Iris pigment epithelial cell (primary cell): ENCODE results near the gene RHBDL3.
"Not testable (repeated sequence)": the region's sequence is repeated elsewhere in the genome, so short reads cannot be mapped to it uniquely, and the experiment has no call there.

Experiments used
- DNase-seq: peaks from one replicate; pipeline ENCODE4 v3.0.0-alpha.2; 2011; ENCODE audit warnings: low read depth

Gene RHBDL3, protein sequence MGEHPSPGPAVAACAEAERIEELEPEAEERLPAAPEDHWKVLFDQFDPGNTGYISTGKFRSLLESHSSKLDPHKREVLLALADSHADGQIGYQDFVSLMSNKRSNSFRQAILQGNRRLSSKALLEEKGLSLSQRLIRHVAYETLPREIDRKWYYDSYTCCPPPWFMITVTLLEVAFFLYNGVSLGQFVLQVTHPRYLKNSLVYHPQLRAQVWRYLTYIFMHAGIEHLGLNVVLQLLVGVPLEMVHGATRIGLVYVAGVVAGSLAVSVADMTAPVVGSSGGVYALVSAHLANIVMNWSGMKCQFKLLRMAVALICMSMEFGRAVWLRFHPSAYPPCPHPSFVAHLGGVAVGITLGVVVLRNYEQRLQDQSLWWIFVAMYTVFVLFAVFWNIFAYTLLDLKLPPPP

DNA sequence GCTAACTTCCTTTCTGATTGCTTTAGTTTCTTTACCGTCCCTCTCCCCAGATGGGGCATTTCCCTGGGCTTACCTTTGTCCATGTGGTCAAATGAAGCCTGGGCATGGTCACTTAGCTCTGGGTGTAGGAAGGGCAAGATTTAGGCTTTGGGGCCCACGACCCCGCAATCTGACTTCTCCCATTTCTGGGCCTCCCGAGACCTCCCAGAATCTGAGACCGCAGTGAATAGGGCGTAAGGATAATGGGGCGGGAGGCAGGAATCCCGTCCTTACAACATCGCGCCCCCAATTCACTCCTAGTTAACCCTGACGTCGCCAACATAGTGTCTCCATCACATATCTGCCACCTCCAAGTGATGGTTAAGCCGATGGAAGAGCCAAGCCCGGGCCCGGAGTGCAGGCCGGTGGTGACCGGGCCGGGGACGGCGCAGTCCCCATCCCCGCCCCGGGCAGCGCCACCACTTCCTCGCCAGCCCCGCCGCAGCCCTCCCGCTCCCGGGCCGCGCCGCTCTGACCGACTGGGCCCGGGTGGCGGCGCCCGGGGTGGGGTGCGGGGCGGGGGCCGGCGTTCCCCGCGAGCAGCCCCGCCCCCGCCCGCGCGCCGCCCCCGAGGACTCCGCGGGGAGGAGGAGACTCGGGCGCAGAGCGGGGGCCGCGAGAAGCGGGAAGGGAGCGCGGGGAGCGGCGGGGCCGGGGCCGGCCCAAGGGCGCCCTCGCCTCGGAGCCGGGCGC lies at the start of gene RHBDL3:
Gene RHBDL3 (plus strand): TSS at position 641 of the 732 bp plus-strand sequence. CDS start 358 bp downstream, outside the sequence.
- DNase-seq = no peak

DNA sequence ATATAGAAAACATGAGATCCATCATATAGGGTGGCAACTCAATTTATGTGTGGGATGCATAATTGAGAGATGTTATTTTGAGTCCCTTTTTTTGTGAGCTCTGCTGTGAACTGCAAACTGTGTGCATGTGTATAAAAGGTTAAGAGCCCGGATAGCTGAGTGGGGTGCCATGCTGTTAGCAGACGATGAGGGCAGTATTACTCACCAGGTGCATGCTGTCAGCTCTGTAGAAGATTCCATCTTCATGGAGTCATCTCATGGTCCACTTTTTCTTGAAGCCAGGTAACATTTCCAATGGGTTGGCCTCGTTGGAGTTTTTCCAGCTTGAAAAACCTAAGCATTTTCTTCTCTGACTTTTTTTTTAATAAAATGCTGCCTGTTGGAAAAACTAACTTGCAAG lies 43.0 kb upstream of the RHBDL3 start:
- no peak for DNase-seq

DNA sequence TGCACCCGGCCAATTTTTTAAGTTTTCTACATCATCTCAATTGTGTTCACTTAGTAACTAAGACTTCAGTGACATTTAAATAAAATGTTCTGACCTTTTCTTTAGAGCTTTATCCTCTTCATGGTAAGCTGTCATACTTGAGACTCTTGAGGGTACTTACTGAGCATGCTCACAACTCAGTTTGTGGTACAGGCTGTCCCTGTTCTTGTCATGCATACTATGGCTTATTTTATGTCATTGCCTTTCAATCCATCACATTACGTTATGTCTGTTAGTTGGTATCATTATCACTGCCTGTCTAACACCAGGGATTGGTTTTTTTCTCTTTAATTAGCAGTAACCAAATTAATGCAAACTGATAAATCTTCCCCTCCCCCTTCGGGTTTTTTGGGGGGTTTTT lies 41.9 kb upstream of the RHBDL3 start:
- DNase-seq = no peak

DNA sequence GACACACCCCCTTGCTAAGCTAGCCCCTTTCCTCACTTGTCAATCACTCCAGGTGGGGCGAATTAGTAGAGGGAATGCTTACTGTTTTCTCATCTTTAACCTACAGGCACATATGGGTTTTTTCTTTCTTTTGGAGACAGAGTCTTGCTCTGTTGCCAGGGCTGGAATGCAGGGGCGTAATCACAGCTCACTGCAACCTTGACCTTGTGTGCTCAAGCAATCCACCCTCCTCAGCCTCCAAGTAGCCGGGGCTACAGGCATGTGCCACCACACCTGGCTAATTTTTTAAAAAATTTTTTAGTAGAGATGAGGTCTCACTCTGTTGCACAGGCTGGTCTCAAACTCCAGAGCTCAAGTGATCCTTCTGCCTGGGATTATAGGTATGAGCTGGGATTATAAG lies 38.7 kb upstream of the RHBDL3 start:
- no peak for DNase-seq

DNA sequence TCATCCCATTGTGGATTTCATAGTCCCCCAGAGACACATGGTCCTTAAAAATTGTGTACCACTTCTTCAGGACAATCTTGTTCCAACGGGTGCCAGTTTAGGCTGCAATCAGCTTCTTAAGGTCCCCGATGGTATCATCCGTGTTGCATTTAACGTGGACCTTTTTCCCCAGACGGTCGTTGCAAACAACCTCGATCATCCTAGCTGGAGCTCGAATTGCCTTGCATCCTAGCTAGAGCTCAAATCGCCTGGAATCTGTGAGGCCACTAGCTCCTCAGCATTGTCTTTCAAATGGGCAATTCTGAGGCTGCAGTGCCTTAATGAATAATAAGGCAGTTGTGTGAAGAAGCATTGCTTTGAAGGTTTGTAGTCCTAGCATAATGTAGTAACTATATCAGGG lies 37.7 kb upstream of the RHBDL3 start:
- no peak for DNase-seq

DNA sequence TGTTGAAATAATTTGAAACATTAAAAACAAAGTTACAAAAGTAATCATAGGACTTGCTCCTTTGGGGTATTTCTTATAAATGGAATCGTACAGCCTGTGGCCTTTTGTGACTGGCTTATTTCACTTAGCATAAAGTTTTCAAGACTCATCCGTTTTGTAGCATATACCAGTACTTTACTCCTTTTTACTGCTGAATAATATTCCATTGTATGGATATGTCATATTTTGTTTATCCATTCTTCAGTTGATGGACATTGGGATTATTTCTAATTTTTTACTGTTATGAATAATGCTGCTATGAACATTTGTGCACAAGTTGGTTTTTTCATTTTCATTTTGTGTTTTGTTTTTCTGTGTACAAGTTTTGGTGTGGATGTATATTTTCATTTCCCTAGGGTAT lies 30.0 kb upstream of the RHBDL3 start:
- DNase-seq = no peak

DNA sequence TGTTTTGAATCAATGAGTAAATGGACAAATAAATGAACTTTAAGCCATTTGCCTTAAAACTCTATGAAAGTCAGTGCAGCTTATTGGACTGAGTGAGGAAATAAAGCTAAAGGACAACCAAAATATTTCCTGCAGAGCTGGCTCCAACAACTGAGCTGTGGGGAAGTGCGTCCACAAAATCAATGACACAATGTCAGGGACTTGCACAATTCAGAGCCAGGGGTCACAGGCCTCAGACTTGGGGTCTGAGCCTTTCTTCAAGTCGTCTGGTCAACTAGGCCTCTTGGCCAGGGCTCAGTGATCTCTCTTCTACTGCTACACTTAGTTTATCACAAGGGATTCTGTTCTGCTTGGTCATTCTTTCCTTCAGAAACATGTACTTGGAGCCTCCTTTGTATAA lies 26.2 kb upstream of the RHBDL3 start:
- DNase-seq = no peak

DNA sequence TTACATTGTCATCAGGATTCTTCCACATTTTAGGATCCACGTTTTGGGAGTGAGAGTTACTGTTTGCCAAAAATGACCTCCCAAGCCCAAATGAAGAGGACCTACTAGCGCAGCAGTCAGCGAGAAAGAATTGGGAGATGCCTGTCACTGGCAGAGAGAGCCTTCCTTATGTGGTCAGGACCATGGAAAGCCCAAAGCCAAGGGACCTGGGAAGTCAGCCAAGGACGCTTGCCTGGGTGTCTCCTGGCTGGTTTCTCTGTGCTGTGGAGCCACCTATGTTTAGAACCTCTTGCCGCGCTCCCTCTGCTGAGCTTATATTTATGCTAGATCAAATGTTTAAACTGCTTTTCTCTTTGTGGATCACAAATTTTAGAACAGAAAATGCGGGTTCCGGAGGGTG lies 24.9 kb upstream of the RHBDL3 start:
- no peak for DNase-seq

DNA sequence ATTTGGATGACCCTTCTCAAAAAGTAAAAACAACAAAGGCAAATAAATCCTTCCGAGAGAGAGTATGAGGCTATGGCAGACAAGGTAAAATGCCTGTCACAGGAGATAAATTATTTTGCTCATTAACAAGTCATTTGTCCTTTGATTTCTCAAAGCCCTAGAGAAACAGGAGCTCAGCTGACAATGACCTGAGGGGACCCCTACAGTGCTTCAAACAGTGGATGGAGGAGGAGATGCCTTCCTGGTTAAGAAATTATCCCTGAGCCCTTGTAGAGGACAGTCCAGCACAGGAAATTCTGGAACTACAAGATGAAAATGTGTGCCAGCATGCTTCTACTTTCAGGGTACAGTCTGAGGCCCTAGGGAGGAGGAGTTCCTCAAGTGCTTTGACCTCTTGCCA lies 24.0 kb upstream of the RHBDL3 start:
- no peak for DNase-seq

DNA sequence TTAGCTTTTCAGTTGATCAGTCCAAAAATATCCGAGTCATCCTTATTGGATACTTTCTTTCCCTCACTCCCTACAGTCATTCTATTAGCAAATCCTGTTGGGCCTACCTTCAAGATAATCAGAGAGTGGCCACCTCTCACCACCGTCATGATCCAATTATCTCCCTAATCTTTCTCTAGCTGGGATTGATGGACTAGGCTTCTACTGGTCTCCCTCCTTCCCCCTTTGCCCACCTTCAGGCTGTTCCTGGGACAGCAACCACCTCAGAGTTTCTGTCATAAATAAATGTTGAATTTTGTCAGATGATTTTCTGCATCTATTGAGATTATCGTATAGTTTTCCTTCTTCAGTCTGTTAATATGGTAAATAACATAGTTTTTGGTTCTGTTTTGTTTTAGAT lies 16.2 kb upstream of the RHBDL3 start:
- DNase-seq = no peak

DNA sequence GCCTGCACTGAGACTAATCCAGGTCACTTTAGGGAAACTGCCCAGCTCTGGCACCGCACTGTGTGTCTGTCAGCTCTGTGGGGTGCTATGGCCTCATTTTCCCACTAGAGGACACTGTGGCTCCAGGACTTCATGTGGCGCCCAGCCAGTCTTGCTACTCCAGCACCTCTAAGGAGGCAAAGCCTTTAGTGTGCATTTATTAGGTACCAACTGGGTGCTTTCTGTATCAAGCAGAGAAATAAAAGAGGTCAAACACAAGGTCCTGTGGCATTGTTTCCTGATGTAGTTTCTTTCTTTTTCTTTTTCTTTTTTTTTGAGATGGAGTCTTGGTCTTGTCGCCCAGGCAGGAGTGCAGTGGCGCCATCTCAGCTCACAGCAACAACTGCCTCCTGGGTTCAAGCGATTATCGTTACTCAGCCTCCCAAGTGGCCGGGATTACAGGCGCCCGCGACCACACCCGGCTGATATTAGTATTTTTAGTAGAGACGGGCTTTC lies 12.5 kb upstream of the RHBDL3 start:
- peak; percentile 67 for DNase-seq

DNA sequence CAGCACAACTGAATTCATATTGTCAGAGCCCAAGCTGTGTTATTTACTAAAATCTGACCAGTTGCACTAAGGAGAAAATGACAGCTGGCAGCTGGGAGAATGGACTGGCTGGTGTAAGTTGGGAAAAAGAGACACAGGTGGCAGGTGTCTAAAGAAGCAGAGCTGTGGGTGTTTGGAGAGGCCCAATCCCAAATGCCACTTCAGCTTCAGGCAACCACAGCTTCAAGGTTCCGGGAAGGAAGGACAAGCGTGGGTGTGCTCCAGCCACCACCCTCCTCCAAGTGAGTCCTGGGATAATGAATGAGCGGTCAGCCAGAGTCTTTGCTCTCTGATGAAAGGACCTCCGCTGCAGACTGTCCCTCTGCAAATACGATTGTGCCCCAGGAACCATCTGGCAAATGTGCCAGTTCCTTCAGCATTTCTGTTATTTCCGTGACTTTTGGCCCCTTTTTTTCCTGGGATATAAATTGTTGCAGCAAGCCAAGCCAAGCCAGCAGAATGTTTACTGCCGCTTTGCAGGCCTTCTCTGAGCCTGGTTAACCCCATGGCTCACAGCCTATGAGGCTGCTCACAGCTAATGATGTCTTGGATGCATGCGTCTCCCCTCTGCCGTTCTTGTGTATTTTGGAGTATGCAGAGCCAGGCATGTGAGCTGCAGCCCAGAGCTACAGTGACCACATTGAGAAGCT lies 9.5 kb upstream of the RHBDL3 start:
- no peak for DNase-seq

DNA sequence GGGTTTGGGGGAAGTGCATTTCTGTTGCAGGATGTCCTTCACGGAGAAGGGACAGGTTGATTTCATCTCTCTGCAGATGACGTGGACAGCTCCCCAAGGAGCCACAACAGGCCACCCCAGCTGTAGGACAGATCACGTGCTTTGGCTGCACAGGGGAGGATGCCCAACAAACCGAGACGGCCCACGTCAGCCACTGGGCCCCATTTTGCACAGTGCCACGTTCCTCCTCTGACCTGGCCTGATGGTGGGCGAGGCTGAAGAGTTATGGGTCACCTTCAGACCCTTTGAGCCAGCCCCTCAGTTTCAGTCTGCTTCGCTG lies 9.0 kb upstream of the RHBDL3 start:
- DNase-seq = no peak

DNA sequence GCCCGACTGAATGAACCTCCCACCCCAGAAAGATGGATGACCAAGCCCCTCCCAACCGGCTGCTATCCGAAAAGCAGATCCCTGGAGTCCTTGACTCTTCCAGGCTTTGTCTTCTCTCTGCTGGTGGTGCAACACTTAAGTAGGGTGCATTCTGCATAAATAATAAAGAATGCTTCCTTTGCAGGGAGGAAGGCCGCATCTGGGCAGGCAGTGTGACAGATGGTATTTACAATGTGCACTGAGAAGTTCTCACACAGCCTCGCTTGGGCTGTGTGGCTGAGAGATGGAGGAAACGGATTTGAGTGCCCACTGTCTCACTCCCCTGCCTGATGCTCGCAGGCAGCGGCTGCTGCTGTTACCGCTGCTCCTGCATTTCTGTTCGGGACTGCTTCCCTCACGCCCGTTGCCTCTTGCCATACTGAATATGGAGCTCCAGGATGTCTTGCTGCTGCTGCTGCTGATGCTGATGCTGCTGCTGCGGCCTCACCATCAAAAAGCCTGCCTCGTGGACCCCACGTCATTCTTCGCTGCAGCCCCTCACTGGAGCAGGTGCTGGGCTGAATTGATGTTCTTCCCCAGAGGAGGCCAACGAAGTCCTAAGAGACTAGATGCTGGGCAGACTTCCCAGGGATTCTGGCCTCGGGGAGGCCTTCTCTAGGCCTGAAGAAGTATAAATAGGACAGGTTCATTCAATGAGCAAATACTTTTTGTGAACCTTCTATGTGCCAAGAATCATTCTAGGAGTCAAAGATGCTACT lies 7.1 kb upstream of the RHBDL3 start:
- no peak for DNase-seq

DNA sequence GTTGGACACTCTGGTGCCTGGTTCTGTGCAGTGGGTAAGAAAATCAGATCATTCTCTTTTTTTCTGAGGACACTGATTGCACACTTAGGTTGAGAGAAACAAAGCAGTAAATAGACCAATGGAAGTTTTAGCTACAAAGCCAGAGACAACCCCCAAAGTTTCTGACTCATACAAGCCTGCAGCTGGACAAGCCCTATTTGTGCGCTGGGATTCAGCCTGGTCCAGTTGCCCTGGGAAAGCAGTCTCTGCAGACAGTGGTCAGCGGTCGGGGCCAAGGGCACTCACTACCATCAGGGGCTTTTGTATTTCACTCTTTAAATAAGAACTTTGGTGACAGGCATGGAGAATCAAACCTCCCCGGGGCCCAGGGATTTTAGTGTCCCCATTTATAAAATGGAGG lies 6.0 kb upstream of the RHBDL3 start:
- peak; percentile 86 for DNase-seq

DNA sequence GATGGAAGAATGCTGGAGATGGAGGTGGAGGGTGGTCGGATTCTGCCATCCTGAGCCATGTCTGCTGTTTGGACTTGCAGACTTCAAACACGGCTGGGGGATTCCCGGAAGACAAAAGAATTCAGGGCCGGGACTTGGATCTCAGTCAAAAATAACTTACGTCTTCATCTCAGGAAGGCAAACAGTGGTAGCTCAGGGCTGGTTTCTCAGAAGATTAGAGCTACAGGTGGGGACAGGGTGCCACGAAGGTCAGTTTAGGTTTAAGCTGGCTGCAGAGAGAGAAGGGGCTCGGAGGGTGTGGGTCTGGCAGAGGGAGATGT lies 4.3 kb upstream of the RHBDL3 start:
- DNase-seq = peak; percentile 38

DNA sequence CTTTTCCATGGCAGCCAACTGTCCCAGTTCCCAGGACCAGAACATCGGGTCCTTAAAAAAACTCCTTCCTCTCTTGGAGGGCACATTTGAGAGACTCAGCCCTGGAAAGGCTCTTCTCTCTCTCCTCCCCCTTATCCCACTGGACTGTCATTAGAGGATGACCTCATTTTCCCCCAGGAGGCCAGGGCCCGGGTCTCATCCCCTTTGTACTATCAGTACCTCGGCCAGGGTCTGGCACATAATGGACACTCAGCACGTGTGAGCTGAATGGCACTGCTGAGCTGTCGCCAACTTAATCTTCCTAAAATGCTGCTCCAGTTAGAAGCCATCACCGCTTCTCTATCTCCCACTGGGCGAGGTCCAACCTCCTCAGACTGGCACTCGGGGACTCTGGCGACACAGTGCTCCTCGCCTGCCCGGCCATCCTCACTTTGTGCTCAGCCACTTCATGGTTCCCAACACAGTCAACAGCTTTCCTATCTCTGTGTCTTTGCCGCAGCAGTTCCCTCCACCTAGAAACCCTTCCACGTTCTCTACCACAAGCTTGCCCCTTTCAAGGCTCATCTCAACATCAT lies 3.6 kb upstream of the RHBDL3 start:
- no peak for DNase-seq

DNA sequence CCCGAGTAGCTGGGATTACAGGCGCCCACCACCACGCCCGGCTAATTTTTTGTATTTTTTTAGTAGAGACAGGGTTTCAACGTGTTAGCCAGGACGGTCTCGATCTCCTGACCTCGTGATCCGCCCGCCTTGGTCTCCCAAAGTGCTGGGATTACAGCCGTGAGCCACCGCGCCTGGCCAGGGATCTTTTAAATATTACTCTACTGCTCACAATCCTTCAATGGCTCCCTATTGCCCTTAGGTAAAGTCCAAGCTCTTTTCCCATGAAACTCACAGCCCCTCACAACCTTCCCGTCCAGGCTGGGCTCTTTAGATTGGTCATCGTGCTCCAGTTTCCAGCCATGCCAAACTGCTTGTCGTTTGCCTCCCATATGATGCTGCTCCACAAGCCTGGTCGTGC lies 2.1 kb upstream of the RHBDL3 start:
- DNase-seq = not testable (repeated sequence)

DNA sequence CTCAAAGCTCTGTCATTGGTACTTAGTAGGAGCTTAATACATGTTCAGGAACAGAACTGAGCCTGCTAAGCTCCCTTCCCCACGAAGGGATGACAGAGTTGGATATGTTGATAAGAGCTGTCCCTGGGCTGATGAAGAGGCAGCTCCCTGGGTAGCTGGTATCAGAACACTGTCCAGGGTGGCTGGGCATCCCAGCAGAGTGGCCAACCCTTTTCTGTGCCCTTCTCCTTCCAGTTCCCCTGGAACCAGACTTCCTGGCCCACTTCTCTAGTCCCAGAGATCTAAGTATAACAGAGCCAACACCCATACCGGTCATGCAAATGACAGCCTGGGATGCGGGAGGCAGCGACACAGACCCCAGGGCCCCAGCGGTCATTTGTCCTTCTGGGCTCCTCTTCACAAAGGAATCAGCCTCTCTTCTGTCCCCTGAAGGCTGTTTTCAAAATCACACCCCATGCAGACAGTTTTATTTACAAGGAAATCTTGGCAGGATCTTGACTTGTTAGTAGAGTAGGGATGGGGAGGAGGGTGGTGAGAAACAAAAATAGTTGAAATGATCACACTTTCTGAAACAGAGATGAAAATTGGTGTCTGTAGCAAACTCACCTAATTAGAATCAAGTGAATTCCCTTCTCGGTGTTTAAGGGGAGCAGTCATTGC lies 1.4 kb upstream of the RHBDL3 start:
- no peak for DNase-seq

DNA sequence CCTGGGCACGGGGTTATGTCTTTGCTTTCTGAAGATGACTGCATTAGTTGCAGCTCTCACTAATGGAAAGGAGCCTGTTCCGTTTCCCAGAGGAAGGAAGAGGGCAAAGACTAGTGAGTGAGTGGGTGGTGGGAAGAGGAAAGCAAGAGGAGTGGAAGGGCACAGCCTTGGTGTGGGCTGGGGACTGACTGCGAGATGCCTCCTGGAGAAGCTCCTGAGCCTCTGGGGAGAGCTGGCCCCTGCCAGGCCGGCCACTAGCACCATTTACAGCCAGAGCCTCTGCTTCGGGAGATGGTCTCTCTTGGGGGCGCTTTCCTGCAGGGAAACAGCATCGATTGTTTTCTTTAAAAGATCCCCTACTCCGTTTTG lies 825 bp upstream of the RHBDL3 start:
- DNase-seq = no peak

DNA sequence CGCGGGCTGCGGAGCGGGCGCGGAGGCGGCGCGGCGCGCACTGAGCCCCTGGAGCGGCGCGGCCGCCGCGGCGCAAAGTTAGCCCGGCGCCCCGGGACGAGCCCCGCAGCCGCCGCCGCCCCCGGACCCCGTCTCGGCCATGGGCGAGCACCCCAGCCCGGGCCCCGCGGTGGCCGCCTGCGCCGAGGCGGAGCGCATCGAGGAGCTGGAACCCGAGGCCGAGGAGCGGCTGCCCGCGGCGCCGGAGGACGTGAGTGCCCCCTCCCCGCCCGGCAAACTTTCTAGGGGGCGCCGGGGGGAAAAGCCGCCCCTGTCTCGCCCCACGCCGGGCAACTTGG lies 388 bp downstream of the RHBDL3 start:
- DNase-seq = no peak
